ENCODE measurements around the gene WWOX.

DNA sequence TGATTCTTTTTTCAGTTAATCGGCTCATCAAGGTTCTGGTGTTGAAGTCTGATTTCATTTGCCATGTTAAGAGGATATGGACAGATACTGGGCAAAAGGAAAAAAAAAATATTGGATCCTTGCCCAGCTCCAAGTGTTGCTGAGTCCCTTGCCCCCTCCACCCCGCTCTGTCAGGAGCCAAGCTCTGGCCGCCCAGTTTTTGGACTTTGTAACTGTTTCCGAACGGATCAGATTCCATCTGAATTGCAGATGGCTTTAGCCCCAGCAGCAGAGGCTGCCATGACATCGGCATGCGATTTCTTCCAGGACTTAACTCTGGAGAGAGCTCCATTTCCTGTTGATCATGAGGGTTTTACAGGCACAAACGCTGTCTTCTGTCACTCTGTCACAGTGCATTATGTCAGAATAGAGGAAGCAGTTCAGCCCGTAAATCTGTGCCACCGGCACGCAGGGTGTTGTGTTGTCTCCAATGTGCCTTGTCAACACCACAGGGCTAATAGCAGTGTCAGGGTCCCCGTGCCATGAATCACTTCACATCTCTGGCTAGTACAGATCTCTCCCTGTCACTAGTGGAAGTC, 885.5 kb downstream of the WWOX start:
- no peak for TF ChIP-seq CTCF (IDR thresholded peaks at IDR 0.05; ENCODE audit: poor library complexity)
- no peak for TF ChIP-seq EZH2 (IDR thresholded peaks at IDR 0.05; ENCODE audit: borderline replicate concordance)

Measured in hepatocyte (in vitro differentiated cells).